NCI-H128 (cell line): ENCODE measurements around the gene ITGA11.

Source experiments
- DNase-seq: peaks from one replicate; lab custom pipeline; 2025; ENCODE audit not compliant: unreplicated experiment; lab: John Stamatoyannopoulos, UW

The ITGA11 gene

GRCh38 chr15:68335251-68335650, 96.7 kb downstream of the ITGA11 start:
- no peak for DNase-seq

GRCh38 chr15:68334661-68335124, 97.3 kb downstream of the ITGA11 start:
- no peak for DNase-seq

DNA sequence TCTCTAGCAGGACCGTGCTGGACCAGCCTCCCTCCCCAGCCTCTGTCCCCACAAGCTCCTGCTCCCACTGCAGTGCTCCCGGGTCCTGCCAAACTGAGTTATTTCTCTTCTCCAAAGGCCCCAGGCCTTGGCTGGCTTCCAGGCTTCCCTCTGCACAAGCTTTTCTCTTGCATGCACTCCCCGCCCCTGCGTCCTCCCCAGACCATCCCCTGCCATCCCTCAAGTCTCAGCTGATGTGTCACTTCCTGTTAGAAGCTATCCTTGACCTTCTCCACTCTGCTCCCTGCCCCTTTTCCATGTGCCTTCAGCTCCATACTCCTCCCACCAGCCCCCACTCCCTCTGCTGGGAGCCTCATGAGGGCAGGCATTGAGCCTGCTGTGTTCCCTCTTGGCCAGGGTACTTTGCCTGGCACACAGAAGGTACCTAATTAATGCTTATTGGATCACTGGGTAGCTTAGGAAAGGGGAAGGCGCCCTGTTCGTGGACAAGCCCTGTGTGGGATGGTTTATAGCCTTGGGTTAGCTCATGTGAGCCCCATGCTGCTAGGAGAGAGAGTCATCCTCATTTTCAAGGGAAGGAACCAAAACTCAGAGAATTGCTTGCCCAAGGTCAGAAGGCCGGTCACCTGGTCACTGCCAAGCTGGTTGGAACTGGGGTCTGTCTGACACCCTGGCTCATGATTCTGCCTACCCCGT, 98.0 kb downstream of the ITGA11 start:
- no peak for DNase-seq

GRCh38 chr15:68332266-68332665, 99.7 kb downstream of the ITGA11 start:
- no peak for DNase-seq

GRCh38 chr15:68330901-68331300, 101.1 kb downstream of the ITGA11 start:
- no peak for DNase-seq

DNA sequence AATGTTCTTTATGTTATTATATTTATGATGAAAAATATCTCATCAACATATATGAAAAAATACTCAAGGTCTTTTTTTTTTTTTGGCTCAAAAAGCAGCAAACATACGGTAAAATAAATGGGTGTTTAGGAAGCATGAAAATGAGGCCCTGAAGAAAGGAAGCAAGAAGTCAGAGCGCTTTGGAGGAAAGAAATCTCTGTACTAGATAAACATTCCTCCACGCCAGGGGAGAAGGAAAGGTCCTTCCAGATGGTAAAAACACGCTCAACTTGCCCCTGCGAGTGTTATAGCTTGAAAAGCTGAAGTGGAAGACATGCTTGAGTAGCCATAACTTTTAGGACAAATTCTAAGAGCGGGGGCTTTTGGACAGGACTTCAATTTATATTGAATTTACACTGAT, 101.5 kb downstream of the ITGA11 start:
- no peak for DNase-seq

- no peak for DNase-seq
These were observed 103.0 kb downstream of the ITGA11 start for GRCh38 chr15:68328964-68329363.

DNA sequence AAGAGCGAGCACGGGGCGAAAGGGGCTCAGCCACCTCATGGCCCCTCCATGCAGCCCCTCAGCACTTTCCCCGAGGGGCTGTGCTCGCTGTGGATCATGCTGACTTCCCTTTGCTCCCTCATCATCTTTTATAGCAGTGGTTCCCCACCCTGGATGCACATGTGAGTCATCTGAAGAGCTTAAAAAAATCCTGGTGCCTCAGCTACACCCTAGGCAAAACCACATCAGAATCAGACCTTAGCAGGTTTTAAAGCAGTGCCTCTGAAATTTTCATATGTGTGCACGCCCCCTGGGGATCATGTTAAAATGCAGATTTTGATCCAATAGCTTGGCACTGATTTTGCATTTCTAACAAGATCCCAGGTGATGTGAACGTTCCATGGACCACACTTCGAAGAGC, 103.5 kb downstream of the ITGA11 start:
- no peak for DNase-seq

- DNase-seq = no peak
These were observed 105.1 kb downstream of the ITGA11 start for GRCh38 chr15:68326711-68327354.

DNA sequence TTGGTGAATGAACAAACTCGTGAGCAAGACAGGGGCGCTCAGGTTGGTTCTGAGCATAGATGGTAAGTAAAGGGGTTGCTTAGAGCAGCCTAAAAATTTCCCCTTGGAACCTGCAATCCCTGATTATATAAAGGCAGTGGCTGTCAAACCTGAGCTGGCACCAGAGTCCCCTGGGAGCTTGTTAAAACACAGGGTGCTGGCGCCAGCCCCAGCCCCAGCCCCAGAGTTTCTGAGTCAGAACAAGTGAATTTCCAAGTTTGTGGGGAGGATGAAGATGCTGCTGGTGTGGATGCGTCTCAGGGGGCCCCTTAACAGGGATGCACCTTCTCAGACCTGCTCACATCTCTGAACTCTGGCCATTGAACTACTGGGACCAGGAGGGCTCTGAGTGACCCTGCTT, 106.2 kb downstream of the ITGA11 start:
- no peak for DNase-seq

GRCh38 chr15:68322796-68323195, 109.2 kb downstream of the ITGA11 start:
- DNase-seq = no peak

DNA sequence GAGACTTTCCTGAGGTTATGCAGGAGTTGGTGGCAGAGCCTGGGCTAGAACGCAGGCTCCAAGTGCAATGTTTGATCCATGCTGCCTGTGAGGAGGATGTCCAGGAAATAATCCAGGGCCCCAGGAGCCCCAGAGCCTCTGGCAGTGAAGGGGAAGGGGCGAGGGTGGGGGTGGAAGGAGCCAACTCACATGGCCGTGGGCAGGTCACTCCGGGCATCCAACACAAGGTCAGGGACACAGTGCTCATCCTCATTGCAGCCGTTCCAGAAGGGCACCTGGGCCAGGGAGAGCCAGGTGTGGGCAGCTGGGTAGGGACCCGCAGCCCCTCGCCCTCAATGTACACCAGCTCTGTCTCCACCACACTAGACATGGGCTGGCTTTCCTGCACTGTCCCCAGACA, 110.7 kb downstream of the ITGA11 start:
- DNase-seq = no peak

GRCh38 chr15:68319997-68320396, 112.0 kb downstream of the ITGA11 start:
- no peak for DNase-seq

- DNase-seq = no peak
These were observed 112.7 kb downstream of the ITGA11 start for GRCh38 chr15:68318931-68319909.

- DNase-seq = no peak
These were observed 113.7 kb downstream of the ITGA11 start for GRCh38 chr15:68318008-68318835.

DNA sequence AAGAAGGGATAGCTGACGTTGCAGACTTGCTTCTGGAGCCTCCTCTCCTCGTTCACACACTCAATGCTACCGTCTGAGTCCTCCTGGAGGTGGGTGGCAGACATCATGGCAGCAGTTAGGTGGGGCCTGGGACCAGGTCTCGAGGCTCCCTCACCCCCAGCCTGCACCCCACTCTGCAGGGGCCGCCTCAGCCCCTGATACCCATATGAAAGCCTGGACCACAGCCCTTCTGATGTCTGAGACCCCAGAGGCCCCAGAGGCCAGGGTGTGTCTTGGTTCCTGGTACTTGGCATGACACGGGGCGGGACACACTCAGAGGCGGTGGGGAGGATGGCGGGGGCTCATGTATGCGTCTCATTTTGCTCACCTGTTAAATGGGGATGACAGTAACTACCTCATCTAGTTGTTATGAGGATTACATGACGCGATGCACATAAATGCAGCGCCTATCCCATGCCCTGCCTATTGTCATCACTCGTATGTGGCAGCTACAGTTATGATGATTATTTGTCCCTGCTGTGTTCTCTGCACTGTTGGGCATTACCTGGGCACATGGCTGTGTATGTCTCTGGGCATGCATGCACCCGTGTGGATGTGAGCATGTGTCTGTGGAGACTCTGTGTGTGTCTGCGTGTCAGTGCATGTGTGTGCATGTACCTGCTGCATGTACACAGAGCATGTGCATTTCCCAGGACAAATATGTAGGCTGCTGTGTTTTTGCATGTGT, 114.5 kb downstream of the ITGA11 start:
- no peak for DNase-seq

DNA sequence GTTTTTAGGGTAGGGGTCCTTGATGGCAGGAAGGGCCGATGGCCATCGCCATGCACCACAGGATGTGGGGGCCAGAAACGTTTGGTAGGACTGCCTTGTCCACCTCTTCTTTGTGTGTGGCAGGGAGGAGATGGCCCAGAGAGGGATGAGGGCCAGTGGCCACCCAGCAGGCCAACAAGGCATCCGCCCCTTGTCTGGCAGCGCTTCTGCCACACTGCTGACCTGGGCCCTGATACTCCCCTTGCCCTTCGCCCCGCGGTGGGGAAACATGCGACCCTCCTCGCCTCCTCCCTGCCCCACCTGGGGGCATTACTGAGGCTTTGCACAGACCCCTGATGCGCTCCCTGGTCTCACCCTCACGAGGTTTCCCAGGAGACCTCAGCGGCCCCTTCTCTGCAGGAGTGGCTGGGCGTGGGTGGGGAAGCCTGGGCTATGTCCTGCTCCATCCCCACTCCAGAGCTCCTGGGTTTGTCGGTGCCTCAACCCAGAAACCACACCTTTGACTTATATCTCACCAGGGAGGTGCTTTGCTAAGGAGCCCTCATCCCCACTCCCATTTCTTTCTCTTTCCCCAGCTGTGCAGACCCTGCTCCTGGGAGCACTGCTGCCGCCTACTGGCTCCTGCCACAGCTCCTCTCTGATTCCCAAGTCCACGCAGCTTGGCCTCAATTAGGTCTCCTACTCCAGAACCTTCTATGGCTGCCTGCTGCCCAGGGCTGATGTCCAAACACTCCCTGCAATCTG, 115.7 kb downstream of the ITGA11 start:
- DNase-seq = no peak

GRCh38 chr15:68315495-68316031, 116.4 kb downstream of the ITGA11 start:
- DNase-seq = no peak

- no peak for DNase-seq
These were observed 116.9 kb downstream of the ITGA11 start for GRCh38 chr15:68315035-68315434.
